Left renal pelvis (tissue), 4 donors: Measurements from ENCODE around the gene TEAD2. TPM values are rescaled to one million over a fixed set of nuclear protein-coding genes. Genes with fewer than 3 reads are reported as not detected.

ENCODE experiments used
- DNase-seq, 4 donors: peaks; one replicate each; pipeline ENCODE4 v3.0.0-alpha.2; 2013; ENCODE audit warnings: low read depth in 4 of 4, low spot score in 3 of 4
- polyA plus RNA-seq, 4 donors: library from polyadenylated mRNA; unstranded; fragments of 120-200 nt; gene quantifications; one replicate each; pipeline ENCODE4 v1.2.1, GENCODE V29; 2013; ENCODE audit not compliant: insufficient read length in 4 of 4

TEAD2 gene
- 100 to 1,000 TPM in 3 of 4 donors, 10 to 100 TPM in 1; 86.5 to 113 (median 104) TPM for polyA plus RNA-seq

DNA sequence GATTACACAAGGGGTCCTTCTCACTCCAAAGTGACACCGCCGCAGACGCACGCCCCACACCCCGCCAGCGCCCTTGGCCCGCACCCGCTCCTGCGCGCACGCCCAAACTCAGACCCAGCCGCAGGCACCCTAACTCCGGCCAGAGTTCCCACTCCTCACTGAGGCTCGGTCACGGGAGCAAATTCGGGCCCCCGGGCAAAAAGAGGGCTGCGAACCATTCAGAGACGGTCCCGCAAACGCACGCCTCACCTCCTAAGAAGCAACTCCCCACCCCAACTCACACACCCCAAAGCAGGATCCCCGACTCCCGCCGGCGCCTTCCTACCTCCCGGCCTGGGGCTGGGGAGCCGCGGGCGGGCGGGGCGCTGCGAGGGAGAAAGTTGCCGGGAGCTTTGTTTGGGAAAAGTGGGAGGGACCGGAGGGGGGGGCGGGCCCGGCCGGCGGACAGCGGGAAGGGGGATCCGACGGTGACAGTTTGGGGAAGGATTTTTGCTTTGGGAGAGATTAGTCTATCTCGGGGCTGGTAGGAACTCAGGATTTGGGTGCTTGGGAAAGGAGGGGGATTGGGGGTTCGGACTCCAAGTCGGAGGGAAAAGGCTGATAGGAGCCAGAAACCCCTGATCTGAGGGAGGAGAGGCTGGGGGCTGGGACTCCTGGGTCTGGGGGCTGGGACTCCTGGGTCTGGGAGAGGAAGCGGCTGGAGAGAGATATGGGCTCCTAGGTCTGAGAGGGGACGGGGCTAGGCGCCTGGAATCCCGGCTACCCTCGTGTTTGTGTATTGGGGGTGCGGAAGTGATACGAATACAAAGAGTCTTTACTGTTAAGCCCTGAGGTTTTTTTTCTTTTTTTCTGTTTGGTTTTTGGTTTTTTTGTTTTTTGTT is at the start of gene TEAD2:
Gene TEAD2, minus strand, starts transcription at position 369 of the 881 bp plus-strand sequence. CDS start 2,341 bp downstream, outside the sequence.
- peak in 3 of 4 donors; percentile 48 to 61 (median 48) for DNase-seq

DNA sequence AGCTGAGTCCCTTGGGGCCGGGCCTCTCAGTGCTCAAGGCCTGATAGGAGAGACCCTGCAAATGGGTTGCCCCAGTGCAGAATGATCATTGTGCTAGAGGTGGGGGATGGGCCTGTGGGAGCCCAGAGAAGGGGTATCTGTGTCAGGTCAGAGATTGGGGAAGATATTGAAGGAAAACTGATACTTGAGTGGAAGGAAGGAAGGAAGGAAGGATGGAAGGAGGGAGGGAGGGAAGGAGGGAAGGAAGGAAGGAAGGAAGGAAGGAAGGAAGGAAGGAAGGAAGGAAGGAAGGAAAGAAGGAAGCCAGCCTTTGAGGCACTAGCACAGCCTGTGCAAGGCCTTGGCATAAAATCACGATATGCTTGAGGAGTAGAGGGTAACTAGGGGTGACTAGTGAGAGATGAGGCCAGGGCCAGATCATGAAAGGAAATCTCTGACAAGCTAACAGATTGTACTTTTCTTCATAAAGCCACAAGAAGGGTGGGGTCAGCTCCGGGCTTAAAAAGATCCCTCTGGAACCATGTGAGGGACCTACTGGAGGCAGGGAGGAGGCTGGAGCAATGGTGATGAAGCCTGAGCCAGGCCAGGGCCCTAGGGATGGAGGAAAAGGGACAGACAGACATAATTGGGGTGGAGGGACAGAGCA is 49.6 kb upstream of the TEAD2 start:
- no peak for DNase-seq

DNA sequence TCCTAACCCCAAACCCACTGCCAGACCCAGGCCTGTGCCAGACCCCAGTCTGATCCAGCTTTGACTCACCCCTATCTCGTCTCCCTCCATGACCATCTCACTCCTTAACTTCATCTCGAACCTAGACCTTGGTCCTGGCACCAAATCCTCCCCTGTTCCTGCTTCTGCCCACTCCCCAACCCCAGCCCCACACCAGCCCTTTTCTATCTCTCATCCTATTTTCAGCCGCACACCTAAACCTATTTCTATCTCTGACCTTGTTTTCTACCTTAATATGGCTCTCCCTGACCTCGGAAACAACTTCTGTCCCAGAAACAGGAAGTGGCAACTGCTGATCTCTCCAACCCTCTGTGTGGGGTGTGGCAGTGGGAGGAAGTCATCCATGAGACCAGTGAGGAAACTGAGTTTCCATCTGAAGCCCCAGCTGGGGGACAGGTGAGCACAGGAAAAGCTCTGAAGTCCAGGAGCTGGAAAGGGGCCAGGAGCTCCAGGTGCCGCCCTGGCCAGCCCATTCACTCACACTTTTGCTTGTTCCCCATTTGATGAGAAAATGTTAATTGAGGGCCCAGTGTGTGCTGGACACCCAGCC is 47.3 kb upstream of the TEAD2 start:
- no peak for DNase-seq

DNA sequence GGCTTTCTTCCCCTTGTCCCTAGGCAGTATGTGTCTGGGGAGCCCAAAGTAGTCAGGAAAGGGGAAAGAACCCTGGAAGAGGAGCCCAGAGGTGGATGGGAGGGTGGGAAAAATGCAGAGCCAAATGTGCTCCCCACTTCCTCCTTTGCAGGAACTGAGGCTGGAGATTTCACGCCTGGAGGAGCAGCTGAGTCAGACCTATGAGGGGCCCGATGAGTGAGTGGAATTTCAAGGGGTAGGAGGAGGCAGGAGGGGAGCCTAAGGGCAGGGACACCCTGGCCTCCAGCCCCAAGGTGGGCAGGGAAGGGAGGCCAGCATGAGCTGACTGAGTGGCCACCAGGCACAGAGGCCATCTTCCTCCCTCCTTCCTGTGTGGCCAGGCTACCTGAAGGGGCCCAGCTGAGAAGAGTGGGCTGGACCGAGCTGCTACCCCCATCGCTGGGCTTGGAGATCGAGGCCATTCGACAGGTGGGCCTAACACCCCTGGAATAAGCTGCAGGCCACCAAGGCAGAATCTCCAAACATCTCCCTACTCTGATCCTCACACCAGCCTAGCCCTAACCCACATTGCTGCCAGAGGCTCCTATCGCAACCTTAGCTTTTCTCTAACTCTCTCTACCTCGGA is 46.7 kb upstream of the TEAD2 start:
- DNase-seq, result no peak

DNA sequence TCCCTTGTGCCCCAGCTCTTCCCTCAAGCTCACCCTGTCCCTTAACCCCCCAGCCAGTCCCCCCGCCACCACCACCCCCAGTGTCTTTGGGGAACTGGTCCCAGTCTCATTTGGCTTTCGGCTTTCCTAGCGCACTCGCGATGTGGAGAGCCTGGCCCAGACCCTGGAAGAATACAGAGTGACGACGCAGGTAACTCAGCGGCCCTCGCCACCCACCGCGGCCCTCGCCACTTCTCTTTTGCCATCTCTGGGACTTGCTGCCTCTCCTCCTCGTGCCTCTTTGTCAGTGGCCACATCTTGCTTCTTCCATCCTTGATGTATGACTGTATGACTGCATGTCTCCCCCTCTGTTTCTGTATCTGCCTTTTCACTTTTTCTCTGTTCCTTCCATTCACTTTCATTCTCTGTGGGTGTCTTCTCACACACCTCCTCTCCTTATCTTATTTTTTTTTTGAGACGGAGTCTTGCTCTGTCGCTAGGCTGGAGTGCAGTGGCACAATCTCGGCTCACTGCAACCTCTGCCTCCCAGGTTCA is 45.3 kb upstream of the TEAD2 start:
- no peak for DNase-seq

DNA sequence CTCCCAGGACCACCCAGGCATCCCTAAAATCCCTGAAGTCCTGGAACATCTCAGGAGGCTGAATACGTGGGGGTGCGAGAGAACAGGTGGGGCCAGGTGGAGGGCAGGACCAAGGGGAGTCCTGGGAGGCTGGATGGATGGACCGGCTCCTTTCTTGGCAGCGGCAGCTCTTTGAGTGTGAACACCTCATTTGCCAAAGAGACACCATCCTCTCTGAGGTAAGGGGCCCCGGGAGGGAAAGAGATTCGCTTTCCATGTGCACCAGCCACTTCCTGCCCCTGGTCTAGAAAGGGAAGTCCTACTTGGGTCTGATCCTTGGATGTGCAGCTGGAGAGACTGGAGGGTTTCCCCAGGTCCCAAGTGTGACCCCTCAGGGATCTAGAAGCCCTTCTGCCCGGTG is 44.9 kb upstream of the TEAD2 start:
- DNase-seq, result no peak

DNA sequence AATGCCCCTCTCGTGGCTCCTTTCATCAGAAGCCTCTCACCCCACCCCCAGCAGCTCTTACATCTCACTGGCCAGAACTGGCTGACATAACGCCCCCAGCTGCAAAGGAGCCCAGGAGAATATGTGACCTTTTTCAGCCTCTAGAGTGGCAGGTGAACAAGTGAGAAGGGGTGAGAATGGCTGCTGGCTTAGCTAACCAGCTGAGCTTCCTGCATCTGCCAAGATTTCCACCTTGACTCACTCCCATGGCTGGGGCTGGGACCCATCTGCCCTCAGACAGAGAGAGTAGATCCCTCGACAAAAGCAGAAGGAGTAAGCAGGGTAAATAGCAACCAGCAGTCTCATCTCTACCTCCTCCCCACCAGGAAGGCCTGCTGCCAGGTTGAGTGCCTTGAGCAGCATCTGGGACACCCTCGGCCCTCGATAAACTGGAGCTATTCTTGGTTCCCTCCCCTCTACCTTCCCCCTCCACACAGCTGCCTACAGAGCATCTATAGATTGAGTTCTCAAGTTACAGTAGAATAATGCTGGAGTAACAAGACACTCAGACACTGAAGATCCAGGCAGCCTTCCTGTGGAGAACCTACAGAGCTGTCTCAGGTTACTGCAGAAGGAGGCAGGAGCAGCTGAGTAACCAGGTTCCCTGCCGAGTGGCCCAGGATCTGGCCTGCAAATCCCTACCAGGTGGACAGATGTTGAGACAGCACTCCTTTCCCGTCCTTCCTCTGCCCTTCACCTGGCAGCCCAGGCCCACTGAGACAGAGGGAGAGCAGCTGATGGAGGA is 41.4 kb upstream of the TEAD2 start:
- DNase-seq, result no peak

DNA sequence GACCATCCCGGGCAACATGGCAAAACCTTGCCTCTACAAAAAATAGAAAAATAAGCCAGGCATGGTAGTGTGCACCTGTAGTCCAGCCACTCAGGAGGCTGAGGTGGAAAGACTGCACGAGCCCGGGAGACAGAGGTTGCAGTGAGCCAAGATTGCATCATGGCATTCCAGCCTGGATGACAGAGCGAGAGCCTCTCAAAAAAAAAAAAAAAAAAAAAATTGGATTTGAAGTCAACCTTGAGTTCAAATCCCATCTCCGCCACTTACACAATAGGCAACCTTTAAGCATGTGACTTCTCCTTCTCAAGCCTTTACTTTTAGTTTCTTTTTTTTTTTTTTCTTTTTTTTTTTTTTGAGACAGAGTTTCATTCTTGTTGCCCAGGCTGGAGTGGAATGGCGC is 37.8 kb upstream of the TEAD2 start:
- no peak for DNase-seq

DNA sequence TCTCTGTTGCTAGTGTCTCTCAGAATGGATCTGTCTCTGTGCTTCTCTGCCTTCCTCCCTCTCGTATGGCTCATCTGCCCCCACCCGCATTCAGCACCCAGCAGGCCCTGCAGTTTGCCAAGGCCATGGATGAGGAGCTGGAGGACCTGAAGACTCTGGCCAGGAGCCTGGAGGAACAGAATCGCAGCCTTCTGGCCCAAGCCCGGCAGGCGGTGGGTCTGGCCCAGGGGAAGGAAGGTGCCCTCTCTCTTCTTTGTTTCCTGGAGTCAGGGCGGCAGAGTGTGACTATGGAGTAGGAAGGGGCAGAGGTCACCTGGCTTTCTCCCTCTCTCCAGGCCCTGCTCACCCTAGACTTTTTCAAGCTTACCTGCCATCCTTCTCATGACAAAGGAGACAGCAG is 36.7 kb upstream of the TEAD2 start:
- DNase-seq, result no peak

DNA sequence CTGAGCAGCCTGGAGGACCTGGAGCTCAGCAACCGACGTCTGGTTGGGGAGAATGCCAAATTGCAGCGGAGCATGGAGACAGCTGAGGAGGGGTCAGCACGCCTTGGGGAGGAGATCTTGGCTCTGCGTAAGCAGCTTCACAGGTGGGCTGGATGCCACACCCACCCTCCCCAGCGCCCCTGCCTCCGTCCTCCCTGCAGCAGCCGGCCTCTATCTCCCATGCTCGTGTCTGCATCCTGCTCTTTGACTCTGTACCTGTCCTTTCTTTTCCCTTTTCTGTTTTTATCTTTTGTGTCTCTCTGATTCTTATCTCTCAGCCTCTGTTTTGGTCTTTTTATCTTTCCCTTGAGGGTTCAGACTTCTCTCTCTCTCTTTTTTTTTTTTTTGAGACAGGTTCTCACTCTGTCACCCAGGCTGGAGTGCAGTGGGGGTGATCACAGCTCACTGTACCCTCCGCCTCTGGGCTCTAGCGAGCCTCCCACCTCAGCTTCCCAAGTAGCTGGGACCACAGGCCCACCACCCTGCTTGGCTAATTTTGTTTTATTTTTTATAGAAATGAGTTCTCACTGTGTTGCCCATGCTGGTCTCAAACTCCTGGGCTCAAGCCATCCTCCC is 35.9 kb upstream of the TEAD2 start:
- DNase-seq, result no peak

DNA sequence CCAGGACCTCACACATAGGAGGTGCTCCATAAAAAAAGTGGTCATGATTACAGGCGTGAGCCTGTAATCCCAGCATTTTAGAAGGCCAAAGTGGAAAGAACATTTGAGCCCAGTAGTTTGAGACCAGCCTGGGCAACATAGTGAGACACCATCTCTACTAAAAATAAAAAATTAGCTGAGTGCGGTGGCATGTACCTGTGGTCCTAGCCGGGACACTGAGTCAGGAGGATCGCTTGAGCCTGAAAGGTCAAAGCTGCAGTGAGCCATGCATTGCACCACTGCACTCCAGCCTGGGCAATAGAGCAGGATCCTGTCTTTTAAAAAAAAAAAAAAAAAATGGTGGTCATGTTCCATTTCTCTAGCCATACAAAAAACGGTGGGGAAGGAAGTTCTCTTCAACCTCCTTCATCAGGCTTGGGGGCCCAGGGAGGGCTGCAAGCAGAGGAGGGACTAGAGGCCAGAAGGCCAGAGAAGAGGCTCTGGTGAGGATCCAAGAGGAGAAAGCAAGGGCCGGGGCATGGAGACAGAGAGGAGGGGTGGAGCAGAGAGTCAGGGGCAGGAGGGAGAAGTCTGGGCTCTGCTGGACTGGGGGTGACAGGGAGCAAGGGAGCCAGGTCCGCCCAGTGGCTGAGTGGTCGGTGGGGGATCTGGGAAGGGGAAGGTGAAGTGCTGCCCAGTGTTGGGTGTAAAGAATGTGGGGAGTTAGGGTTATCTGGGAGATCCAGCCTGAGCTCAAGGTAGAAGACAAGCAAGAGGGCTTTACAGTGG is 34.7 kb upstream of the TEAD2 start:
- DNase-seq, result no peak

DNA sequence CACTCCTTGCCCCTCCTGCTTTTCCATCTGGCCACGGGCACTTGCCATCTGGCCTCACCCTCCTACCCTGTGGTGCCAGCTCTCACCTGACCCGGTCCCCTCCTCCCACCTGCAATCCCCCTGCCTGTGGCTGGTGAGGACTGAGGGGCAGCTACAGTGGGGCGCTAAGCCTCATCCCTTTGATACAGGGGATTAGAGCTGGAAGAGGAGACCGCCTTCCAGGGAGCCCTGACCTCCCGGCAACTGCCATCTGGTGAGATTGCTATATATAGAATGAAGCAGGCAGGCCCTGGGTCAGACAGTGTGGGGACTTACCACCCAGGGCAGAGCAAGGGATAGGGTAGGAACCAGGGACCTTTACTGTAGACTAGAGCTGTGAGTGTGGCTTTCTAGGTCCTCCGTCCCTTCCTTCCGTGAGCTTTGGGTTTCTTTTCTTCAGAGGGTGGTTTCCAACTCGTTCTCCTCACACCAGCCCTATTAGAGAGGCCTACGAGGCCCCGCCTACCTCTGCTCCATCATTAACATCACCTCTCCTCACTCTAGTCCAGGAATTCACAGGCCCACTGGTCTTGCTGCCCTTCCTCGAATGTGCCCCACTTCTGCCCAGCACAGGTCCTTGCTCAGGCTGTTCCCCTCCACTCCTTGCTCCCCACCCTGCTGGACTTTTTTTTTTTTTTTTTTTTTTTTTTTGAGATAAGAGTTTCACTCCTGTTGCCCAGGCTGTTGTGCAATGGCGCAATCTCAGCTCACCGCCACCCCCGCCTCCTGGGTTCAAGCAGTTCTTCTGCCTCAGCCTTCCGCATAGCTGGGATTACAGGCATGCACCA is 33.6 kb upstream of the TEAD2 start:
- no peak for DNase-seq

DNA sequence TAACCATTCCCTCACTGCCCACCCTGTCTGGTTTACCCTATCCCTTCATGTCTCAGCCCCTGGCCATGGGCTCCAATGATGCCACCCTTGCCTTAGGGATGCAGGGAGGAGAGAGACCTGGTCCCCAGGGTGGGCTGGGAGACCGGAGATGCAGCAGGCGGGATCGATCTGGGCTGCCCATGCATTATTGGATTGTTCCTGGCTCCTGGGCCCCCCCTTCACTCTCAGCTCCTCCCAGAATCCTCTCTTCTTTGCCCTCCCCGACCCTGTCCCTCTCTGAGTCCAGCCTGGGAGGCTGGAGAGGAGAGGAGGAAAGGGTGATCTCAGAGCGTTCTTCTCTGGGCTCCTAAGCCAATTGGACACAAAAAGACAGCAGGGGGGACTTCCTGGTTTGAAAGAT is 31.7 kb upstream of the TEAD2 start:
- no peak for DNase-seq

DNA sequence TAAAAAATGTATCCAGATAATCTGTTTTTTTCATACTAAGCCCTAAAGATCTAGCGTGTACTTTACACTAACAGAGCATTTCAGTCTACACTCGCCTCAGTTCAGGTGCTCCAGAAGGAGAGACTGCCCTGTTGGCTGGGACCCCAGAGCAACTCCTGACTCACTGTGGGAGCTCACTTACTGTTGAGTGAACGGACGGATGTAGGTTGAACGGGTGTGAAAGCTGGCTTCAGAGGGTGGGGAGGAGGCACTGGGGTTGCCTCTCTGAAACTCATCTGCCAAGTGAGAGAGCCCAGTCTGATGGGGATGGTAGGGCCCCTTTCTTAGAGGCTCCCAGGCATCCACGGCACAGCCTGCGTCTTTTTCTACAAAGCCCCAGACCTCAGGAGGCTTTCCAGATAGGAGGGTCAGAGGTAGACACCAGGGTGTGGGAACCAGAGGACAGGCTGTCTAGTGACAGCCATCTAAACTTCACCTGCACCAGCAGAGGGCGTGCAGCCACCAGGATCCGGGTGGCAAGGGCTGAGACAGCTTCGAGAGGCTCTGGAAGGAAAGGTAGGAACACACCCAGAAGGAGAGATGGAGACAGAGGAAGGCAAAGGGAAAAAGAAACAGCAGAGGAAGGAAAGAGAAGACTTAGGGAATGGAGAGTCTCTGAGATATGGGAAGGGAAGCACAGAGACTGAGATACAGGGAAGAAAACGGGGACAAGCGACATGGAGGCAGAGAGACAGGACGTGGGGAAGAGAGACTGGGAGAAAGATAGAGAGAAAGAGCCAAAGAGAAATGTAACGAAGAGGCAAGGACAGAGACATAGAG is 29.6 kb upstream of the TEAD2 start:
- peak in 2 of 4 donors; percentile 60 to 63 for DNase-seq

DNA sequence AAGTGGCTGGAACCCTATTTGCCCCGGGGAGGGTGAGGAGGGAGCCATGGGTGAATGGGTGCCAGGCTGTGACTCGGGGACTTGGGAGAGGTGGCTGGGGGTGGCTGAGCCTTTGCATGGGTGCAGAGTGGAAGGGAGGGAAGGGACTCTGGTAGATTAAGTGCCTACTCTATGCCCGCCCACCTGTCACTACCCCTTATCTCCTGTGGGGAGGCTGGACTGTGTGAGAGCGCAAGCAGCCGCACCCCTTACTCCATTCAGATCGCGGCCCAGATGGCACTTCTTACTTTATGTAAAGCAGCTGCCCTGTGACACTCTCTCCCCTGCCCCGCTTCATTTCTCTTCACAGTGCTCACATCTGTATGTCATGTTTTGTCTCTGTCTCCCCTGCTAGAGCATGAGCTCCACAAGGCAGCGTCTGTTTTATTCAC is 28.7 kb upstream of the TEAD2 start:
- no peak for DNase-seq

DNA sequence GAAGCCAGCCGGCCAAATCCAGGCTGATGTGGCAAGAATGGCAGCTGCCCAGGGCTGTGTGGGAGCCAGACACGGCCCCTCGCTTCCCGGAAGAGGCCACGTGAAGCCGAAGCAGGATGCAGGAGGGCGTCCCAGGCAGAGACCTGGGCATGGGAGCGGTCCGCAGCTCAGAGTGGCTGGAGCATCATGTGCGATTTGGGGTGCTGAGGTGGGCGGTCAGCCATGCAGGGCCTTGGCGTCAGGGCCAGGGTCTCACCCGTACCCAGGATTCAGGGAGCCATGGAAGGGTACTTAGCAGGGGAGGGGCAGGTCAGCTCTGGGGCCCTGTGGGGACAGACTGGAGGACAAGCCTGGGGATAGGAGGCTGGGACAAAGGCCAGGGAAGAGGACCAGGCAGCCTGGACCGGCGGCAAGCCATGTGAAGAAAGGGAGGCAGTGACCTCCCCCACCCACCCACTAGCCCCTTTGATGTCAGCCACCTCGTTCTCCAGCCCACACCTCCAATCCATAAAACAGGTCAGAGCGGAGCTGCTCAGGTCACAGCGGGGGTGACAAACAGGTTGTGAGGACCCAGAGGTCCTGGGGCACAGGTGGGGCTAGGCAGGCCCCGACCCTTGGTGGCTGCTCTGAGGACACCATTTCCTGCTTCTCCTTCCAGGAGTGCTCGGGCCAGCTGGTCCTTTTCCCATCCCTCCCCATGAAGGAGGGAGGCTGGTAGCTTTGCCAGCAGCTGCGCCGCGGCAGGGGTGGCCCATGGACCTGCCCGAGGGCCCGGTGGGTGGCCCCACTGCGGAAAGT is 28.1 kb upstream of the TEAD2 start:
- no peak for DNase-seq
